NCI-H1694 (cell line): ENCODE results near the gene C1QTNF2.
"Not testable (repeated sequence)": the region's sequence is repeated elsewhere in the genome, so short reads cannot be mapped to it uniquely, and the experiment has no call there.

Experiments used
- DNase-seq: peaks from one replicate; lab custom pipeline; 2025; lab: John Stamatoyannopoulos, UW

The C1QTNF2 gene

GRCh38 chr5:160341309-160341870 is 29.0 kb downstream of the C1QTNF2 start:
- DNase-seq: no peak

GRCh38 chr5:160340513-160340912 is 29.9 kb downstream of the C1QTNF2 start:
- DNase-seq: not testable (repeated sequence)

GRCh38 chr5:160339406-160340130 is 30.9 kb downstream of the C1QTNF2 start:
- peak; percentile 80 for DNase-seq

- DNase-seq: not testable (repeated sequence)
Observed at GRCh38 chr5:160334716-160335115, 35.7 kb downstream of the C1QTNF2 start.

- no peak for DNase-seq
Observed at GRCh38 chr5:160333721-160334120, 36.7 kb downstream of the C1QTNF2 start.

- DNase-seq: no peak
Observed at GRCh38 chr5:160330212-160330611, 40.2 kb downstream of the C1QTNF2 start.

GRCh38 chr5:160327818-160328217 is 42.6 kb downstream of the C1QTNF2 start:
- DNase-seq: no peak

- DNase-seq: no peak
Observed at GRCh38 chr5:160326981-160327380, 43.4 kb downstream of the C1QTNF2 start.

- DNase-seq: no peak
Observed at GRCh38 chr5:160325716-160326115, 44.7 kb downstream of the C1QTNF2 start.

GRCh38 chr5:160324886-160325285 is 45.5 kb downstream of the C1QTNF2 start:
- DNase-seq: no peak

- no peak for DNase-seq
Observed at GRCh38 chr5:160318409-160318808, 52.0 kb downstream of the C1QTNF2 start.

GRCh38 chr5:160317434-160317833 is 53.0 kb downstream of the C1QTNF2 start:
- DNase-seq: no peak

- DNase-seq: no peak
Observed at GRCh38 chr5:160315968-160316367, 54.5 kb downstream of the C1QTNF2 start.

- no peak for DNase-seq
Observed at GRCh38 chr5:160312960-160313727, 57.3 kb downstream of the C1QTNF2 start.

- DNase-seq: peak; percentile 4
Observed at GRCh38 chr5:160312134-160312959, 58.1 kb downstream of the C1QTNF2 start, which contains the start of gene CCNJL. Gene CCNJL, minus strand, starts transcription at chr5:160312564. Its CDS starts 641 bp downstream, at chr5:160311923.

GRCh38 chr5:160311491-160312133 is 58.8 kb downstream of the C1QTNF2 start:
- no peak for DNase-seq

GRCh38 chr5:160310552-160311295 is 59.7 kb downstream of the C1QTNF2 start:
- no peak for DNase-seq

GRCh38 chr5:160310140-160310539 is 60.3 kb downstream of the C1QTNF2 start:
- DNase-seq: no peak

- no peak for DNase-seq
Observed at GRCh38 chr5:160306696-160307095, 63.7 kb downstream of the C1QTNF2 start.

GRCh38 chr5:160305319-160305718 is 65.1 kb downstream of the C1QTNF2 start:
- no peak for DNase-seq

- no peak for DNase-seq
Observed at GRCh38 chr5:160303690-160304089, 66.7 kb downstream of the C1QTNF2 start.
